Activated naive CD4-positive, alpha-beta T cell treated with anti-CD3 and anti-CD28 coated beads for 36 hours (primary cell): ENCODE results near the gene NCAPD3. TPM values are rescaled to one million over a fixed set of nuclear protein-coding genes. Genes with fewer than 3 reads are reported as not detected.

Experiments used
- CTCF ChIA-PET: fragments of 350-600 bp; sonication (Branson Sonifier 250); formaldehyde crosslinking; loops from one replicate; lab custom pipeline; 2021; ENCODE audit warnings: antibody characterized with exemption; lab: Charles Lee
- DNase-seq: peaks from one replicate; pipeline ENCODE4 v3.0.0-alpha.2; 2020
- H3K27ac Mint-ChIP-seq: one replicate; pipeline ENCODE4 v1.8.0; 2021; ENCODE audit warnings: mild to moderate bottlenecking, mixed read lengths
- H3K27me3 Mint-ChIP-seq: one replicate; pipeline ENCODE4 v1.8.0; 2021; ENCODE audit warnings: low read depth, mixed read lengths
- H3K36me3 Mint-ChIP-seq: one replicate; pipeline ENCODE4 v1.8.0; 2021; ENCODE audit warnings: low read depth, mixed read lengths
- H3K4me1 Mint-ChIP-seq: one replicate; pipeline ENCODE4 v1.8.0; 2021; ENCODE audit warnings: low read depth, mixed read lengths
- H3K4me3 Mint-ChIP-seq: one replicate; pipeline ENCODE4 v1.8.0; 2021; ENCODE audit warnings: mild to moderate bottlenecking, moderate library complexity, mixed read lengths
- H3K9me3 Mint-ChIP-seq: one replicate; pipeline ENCODE4 v1.8.0; 2021; ENCODE audit warnings: mixed read lengths
- intact Hi-C: fragments of 100-400 bp; cut with micrococcal nuclease; formaldehyde crosslinking; loops from one replicate; pipeline ENCODE4 v1.15.1; 2023
- total RNA-seq, 2 experiments: library from RNA; stranded (reverse); gene quantifications; one replicate each; pipeline ENCODE4 v1.2.3, GENCODE V29; 2021

Gene NCAPD3, protein sequence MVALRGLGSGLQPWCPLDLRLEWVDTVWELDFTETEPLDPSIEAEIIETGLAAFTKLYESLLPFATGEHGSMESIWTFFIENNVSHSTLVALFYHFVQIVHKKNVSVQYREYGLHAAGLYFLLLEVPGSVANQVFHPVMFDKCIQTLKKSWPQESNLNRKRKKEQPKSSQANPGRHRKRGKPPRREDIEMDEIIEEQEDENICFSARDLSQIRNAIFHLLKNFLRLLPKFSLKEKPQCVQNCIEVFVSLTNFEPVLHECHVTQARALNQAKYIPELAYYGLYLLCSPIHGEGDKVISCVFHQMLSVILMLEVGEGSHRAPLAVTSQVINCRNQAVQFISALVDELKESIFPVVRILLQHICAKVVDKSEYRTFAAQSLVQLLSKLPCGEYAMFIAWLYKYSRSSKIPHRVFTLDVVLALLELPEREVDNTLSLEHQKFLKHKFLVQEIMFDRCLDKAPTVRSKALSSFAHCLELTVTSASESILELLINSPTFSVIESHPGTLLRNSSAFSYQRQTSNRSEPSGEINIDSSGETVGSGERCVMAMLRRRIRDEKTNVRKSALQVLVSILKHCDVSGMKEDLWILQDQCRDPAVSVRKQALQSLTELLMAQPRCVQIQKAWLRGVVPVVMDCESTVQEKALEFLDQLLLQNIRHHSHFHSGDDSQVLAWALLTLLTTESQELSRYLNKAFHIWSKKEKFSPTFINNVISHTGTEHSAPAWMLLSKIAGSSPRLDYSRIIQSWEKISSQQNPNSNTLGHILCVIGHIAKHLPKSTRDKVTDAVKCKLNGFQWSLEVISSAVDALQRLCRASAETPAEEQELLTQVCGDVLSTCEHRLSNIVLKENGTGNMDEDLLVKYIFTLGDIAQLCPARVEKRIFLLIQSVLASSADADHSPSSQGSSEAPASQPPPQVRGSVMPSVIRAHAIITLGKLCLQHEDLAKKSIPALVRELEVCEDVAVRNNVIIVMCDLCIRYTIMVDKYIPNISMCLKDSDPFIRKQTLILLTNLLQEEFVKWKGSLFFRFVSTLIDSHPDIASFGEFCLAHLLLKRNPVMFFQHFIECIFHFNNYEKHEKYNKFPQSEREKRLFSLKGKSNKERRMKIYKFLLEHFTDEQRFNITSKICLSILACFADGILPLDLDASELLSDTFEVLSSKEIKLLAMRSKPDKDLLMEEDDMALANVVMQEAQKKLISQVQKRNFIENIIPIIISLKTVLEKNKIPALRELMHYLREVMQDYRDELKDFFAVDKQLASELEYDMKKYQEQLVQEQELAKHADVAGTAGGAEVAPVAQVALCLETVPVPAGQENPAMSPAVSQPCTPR (N-terminal part only)
- 100 to 1,000 TPM; 126 TPM for total RNA-seq

DNA sequence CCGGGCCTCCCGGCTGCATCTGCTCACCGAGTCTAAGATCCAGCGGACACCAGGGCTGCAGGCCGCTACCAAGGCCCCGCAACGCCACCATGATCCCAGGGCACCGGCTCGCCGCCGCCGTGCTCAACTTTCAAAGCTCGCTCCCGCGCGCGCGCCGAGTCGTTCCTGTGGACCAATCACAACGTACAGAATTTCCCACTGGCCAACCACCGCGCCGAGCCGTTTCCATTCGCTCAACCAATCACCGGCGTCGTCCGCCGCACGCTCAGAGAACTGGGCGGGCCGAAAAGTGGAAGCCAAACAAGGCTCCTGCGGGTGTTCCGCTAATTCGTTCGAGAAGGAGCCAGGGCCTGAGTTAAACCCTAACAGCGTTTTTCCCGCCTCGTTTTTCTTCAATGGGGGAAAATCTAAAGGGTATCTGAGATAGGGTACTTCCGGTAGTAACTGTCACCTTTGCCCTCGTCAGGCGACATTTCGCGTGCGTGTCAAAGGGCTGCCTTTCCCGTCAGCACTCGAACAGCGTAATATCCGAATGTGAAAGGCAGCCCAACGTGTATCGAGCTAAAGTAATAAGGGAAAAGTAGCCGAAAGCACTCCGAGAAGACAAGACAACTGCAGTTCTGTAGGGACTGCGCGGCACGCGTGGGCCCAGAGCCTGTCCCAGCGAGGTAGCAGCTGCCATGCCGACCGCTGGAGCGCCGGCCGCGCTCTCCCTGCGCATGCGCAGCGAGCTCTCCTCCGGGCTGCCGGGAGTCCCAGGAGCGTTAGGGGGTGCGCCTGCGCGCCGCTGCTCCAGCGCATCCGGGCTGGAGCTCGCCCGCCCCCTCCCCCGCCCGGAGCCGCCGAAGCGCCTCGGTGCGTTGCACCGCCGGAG lies at the start of gene NCAPD3, which contains the start of gene VPS26B:
Gene NCAPD3, minus strand, starts transcription at position 132 of the 874 bp plus-strand sequence. Its CDS starts 41 bp downstream, at position 91.
Gene VPS26B, plus strand, starts transcription at position 836 of the 874 bp plus-strand sequence. CDS start 452 bp downstream, outside the sequence.
- H3K9me3 Mint-ChIP-seq, result no peaks in the 10 kb centered on the region
- H3K36me3 Mint-ChIP-seq, result peaks cover 26% of the 10 kb centered on the region
- CTCF ChIA-PET, result interaction anchor here (0.5 to 1.5 kb wide), 6 partner anchors 14 to 52 kb away, joined by 3 to 11 read pairs (median 4); partner anchors contain the start of gene GLB1L3
- H3K4me1 Mint-ChIP-seq, result peaks cover 59% of the 10 kb centered on the region
- no peaks in the 10 kb centered on the region for H3K27me3 Mint-ChIP-seq
- H3K4me3 Mint-ChIP-seq, result peak within 1 kb of the TSS; percentile 95
- intact Hi-C loops, result loop anchor here (1.0 kb wide), 6 partner anchors 17 to 267 kb away; partner anchors contain the start of genes ACAD8, GLB1L2 and THYN1
- peak; percentile 98 for DNase-seq
- H3K27ac Mint-ChIP-seq, result peak within 1 kb of the TSS; percentile 97

DNA sequence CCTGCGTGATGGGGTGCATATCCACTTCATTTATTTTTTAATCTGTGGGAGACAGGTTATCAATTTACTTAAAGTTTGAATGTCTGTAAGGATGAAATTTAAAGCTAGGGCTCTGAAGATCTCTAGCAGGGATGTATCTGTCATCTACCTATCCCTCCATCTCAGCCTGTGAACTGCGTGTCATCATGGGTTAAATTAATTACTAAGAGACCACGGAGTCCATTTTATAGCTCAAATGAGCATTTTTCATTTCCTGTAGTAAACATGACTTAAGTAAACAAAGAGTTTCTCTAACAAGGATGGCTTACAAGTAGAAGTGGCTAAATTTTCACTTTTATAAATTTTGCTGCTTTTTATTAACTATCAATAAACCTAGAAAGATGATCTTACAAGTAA lies 49.5 kb upstream of the NCAPD3 start:
- peaks cover 40% of the 10 kb centered on the region for H3K4me1 Mint-ChIP-seq
- CTCF ChIA-PET, result interaction anchor here (0.7 to 7.3 kb wide), 7 partner anchors 10 to 174 kb away, joined by 3 to 61 read pairs (median 5); partner anchors contain the start of genes ACAD8, GLB1L2 and THYN1
- H3K9me3 Mint-ChIP-seq, result peaks cover 1% of the 10 kb centered on the region
- intact Hi-C loops, result loop anchor here (5.0 kb wide), 1 partner anchor 326 kb away; no protein-coding TSS in a partner anchor
- DNase-seq, result no peak
- peaks cover 6% of the 10 kb centered on the region for H3K27me3 Mint-ChIP-seq
- no peak overlapping the region for H3K27ac Mint-ChIP-seq
- H3K4me3 Mint-ChIP-seq, result no peak overlapping the region
- peaks cover 5% of the 10 kb centered on the region for H3K36me3 Mint-ChIP-seq

DNA sequence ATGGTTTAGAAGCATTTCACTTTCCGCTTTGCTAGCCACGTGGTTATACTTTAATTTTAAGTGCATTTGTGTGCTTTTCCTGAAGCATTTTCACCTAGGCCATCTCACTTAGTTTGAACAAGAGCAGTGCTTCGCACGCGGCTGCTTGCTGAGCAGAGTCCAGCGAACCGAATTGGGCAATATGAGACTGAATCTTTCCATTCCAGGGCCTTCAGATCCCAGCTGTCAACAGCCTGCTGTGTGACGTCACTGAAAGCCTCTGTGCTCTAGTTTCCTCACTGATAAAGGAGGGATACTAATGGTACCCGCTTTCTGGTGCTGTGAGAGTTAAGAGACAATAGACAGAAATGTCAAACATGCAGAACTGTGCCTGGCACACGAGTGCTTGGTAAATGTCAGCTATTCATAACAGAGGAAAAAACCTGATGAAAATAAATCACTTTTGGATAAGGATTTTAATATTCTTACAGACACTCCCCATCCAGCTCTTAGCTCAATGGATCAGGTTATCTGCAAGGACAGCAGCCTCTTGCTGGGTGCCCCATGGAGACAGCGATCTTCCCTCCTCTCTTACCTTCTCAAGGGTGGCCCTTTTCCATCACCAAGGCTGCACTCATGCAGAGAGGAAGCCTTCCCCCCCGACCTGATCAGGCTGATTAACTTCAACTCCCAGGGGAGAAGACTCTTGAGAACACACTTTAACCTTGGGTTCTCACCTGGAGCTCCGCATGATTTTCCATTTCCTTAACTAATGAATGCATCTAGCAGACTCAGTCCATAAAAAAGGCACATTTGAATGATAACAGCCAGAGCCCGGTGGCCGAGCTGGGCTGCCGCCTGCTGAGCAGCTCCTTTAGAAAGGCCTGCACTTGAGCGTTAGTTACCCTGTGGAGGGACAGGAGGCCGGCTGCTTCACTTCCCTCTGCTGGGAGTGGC lies 48.9 kb upstream of the NCAPD3 start:
- intact Hi-C loops, result loop anchor here (5.0 kb wide), 1 partner anchor 325 kb away; no protein-coding TSS in a partner anchor
- H3K9me3 Mint-ChIP-seq, result peaks cover 1% of the 10 kb centered on the region
- H3K27me3 Mint-ChIP-seq, result peaks cover 6% of the 10 kb centered on the region
- no peak for DNase-seq
- peaks cover 3% of the 10 kb centered on the region for H3K36me3 Mint-ChIP-seq
- CTCF ChIA-PET, result interaction anchor here (1.0 to 7.3 kb wide), 2 partner anchors 9 to 85 kb away, joined by 5 to 61 read pairs; no protein-coding TSS in a partner anchor
- H3K27ac Mint-ChIP-seq, result peak overlapping the region; percentile 10
- no peak overlapping the region for H3K4me3 Mint-ChIP-seq
- H3K4me1 Mint-ChIP-seq, result peaks cover 40% of the 10 kb centered on the region

DNA sequence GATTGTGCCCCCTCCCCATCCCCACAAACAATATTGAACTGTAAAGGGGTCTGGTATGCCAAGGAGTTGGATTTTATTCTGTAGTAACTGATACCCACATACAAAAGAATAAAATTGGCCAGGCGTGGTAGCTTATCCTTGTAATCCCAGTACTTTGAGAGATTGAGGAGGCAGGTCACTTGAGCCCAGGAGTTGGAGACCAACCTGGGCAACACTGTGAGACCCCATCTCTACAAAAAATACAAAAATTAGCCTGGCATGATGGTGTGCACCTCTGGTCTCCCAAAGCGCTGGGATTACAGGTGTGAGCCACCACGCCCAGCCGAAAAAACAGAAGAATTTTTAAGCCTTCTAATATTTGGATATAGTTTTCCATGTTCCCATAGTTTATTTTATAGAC lies 48.2 kb upstream of the NCAPD3 start:
- H3K4me1 Mint-ChIP-seq, result peaks cover 35% of the 10 kb centered on the region
- CTCF ChIA-PET, result interaction anchor here (7.3 kb wide), 1 partner anchor 9 kb away, joined by 61 read pairs; no protein-coding TSS in a partner anchor
- no peaks in the 10 kb centered on the region for H3K9me3 Mint-ChIP-seq
- no peak overlapping the region for H3K27ac Mint-ChIP-seq
- no peak for DNase-seq
- H3K27me3 Mint-ChIP-seq, result no peaks in the 10 kb centered on the region
- no peak overlapping the region for H3K4me3 Mint-ChIP-seq
- intact Hi-C loops, result loop anchor here (5.0 kb wide), 1 partner anchor 325 kb away; no protein-coding TSS in a partner anchor
- no peaks in the 10 kb centered on the region for H3K36me3 Mint-ChIP-seq

DNA sequence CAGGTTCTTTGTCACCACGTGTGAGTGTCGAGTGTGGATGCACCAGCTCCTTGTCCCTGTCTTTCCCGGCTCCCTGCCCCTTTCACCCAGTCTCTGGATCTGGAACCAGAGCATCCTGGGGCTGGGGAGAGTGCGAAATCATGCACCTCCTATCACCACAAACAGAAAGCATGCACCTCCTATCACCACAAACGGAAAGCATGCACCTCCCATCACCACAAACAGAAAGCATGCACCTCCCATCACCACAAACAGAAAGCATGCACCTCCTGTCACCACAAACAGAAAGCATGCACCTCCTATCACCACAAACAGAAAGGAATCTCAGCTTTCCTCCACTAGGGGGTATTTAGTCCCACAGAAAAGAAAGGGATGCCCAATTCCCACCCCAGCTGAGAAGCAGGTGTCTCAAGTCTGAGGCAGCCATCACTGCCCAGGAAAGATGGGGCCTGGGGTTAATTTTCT lies 46.5 kb upstream of the NCAPD3 start:
- Mint-ChIP-seq H3K9me3 (no peaks in the 10 kb centered on the region), H3K36me3 (no peaks in the 10 kb centered on the region), H3K4me1 (peaks cover 34% of the 10 kb centered on the region), H3K27ac (peak overlapping the region; percentile 1), H3K4me3 (no peak overlapping the region), H3K27me3 (no peaks in the 10 kb centered on the region)
- peak; percentile 32 for DNase-seq
- intact Hi-C loops, result loop anchor here (5.0 kb wide), 1 partner anchor 323 kb away; no protein-coding TSS in a partner anchor
- CTCF ChIA-PET, result interaction anchor here (0.6 to 1.3 kb wide), 4 partner anchors 13 to 296 kb away, joined by 3 to 6 read pairs (median 3); no protein-coding TSS in a partner anchor

DNA sequence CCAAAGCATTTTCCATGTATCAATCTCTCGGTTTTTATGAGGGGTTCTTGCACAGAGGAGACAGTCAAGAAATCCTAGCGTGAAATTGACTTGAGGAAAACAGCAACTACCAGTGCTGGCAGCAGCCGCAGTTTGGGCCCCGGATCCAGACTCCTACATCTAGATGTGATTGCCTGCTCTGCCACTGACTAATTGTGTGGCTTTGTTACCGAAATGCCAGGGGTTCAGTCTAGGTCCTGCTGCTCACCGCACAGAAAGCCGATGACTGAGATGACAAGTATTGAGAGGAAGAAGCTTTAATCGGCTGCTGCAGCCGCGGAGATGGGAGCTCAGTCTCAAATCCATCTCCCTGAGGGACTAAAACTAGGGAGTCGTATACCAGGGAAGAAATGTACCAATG lies 44.2 kb upstream of the NCAPD3 start:
- Mint-ChIP-seq H3K9me3 (no peaks in the 10 kb centered on the region), H3K4me1 (peaks cover 16% of the 10 kb centered on the region), H3K4me3 (no peak overlapping the region), H3K27me3 (no peaks in the 10 kb centered on the region), H3K36me3 (no peaks in the 10 kb centered on the region), H3K27ac (no peak overlapping the region)
- intact Hi-C loops, result no loop called here
- DNase-seq, result no peak
- CTCF ChIA-PET, result no interaction called here

DNA sequence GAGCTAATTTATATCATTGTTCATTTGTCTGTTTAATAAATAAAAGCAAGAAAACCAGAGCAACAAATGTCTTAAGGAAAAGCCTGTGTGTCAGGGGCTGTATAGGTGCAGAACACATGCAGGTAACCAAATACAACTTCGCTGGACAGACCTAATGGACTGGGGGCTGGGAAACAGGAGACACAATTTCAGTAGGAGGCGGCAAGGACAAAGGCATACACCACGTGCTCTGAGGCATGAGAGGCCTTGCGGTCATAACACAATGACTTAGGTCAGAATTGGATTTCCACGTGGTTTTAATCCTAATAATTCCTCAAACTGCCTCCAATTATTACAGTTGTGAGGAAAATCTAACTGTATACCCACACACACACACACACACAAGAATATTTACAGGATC lies 43.7 kb upstream of the NCAPD3 start:
- no peak for DNase-seq
- Mint-ChIP-seq H3K4me3 (no peak overlapping the region), H3K36me3 (peaks cover 2% of the 10 kb centered on the region), H3K27me3 (no peaks in the 10 kb centered on the region), H3K27ac (no peak overlapping the region), H3K4me1 (peaks cover 12% of the 10 kb centered on the region), H3K9me3 (no peaks in the 10 kb centered on the region)
- CTCF ChIA-PET, result interaction anchor here (1.0 kb wide), 1 partner anchor 111 kb away, joined by 3 read pairs; no protein-coding TSS in a partner anchor
- intact Hi-C loops, result no loop called here

DNA sequence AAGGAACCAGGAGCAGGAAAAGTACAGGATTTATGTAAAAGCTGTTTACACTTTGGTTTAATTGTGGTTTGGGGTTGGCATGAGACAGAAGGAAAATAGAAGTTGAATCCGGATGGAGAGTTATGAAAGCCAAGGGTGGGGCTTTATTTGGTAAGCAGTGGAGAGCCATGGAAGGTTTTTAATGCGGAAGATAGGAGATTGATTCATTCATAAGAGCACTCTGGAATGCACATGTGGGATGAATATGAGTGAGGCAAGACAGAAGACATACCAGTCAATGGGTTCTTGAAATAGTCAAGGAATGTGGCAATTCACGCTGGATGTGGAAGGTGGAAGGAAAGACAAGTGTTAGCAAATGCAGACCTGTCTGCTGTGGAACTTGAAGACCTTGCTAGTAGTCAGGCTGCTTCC lies 43.1 kb upstream of the NCAPD3 start:
- CTCF ChIA-PET, result interaction anchor here (1.0 kb wide), 1 partner anchor 112 kb away, joined by 3 read pairs; no protein-coding TSS in a partner anchor
- Mint-ChIP-seq H3K4me3 (no peak overlapping the region), H3K27ac (peak overlapping the region; percentile 1), H3K4me1 (peaks cover 9% of the 10 kb centered on the region), H3K27me3 (no peaks in the 10 kb centered on the region), H3K36me3 (peaks cover 2% of the 10 kb centered on the region), H3K9me3 (no peaks in the 10 kb centered on the region)
- no peak for DNase-seq
- intact Hi-C loops, result no loop called here

DNA sequence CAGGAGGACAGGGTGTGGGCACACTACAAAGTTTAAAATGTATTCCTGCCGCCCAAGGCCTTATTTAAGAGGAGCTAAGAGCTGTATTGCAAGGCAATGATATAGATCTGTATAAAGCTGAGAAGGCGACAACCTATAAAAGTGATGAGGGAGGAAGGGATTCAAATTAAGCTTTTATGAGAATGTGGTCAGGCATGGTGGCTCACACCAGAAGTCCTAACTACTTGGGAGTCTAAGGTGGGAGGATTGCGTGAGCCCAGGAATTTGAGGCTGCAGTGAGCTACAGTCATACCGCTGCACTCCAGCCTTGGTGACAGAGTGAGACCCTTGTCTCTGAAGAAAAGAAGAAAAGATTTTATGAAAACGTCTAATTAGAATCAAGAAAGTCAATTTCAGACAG lies 42.7 kb upstream of the NCAPD3 start:
- DNase-seq, result no peak
- peaks cover 2% of the 10 kb centered on the region for H3K36me3 Mint-ChIP-seq
- CTCF ChIA-PET, result interaction anchor here (6.1 kb wide), 1 partner anchor 9 kb away, joined by 61 read pairs; the partner anchor contains the start of gene GLB1L3
- intact Hi-C loops, result no loop called here
- peaks cover 9% of the 10 kb centered on the region for H3K4me1 Mint-ChIP-seq
- peak overlapping the region; percentile 1 for H3K27ac Mint-ChIP-seq
- no peaks in the 10 kb centered on the region for H3K27me3 Mint-ChIP-seq
- H3K4me3 Mint-ChIP-seq, result no peak overlapping the region
- no peaks in the 10 kb centered on the region for H3K9me3 Mint-ChIP-seq
